K562 (cell line): Measurements from ENCODE around the gene MED13L. TPM values are rescaled to one million over a fixed set of nuclear protein-coding genes. Genes with fewer than 3 reads are reported as not detected.

Experiments used
- ATAC-seq: fragments of 200-7000 bp; cut with Tn5 transposase; 3 replicates; pipeline ENCODE4 v1.9.1; 2020; ENCODE audit warnings: moderate library complexity
- BruUV-seq: library from RNA; stranded (reverse); fragments of 400-500 nt; replicated peaks from 2 replicates; lab custom pipeline; 2021; lab: Mats Ljungman, UMichigan
- CTCF ChIA-PET: fragments of 300-600 bp; formaldehyde crosslinking; extraction: SDS; loops from one replicate; lab custom pipeline; 2021; ENCODE audit warnings: low intra/inter-chr PET ratio; lab: Yijun Ruan, JAX
- POLR2A ChIA-PET: fragments of 300-600, 350-650 bp; sonication (Branson Sonifier 250); formaldehyde crosslinking; extraction: SDS; loops from one replicate; lab custom pipeline; 2021; ENCODE audit warnings: antibody characterized with exemption, inconsistent platforms; lab: Yijun Ruan, JAX
- DNase-seq, 4 experiments: peaks; one replicate each; pipeline versions ENCODE4 v3.0.0 to v3.0.0-alpha.2; 2011 to 2018; ENCODE audit warnings: low spot score in 3 of 4, mixed read lengths in 3 of 4; ENCODE audit errors: extremely low read depth in 1 of 4
- FAIRE-seq: peaks from 2 replicates; lab custom pipeline; 2011; peaks lifted over from hg19 to GRCh38; lab: Jason Lieb, UNC
- H2AFZ ChIP-seq: 2 replicates; pipeline ENCODE4 v1.6.0; 2011; ENCODE audit warnings: low read depth, low read length, control low read depth, inconsistent platforms
- H3K27ac ChIP-seq: fragments of 200-600 bp; 3 replicates; pipeline ENCODE4 v1.8.0; 2011; ENCODE audit warnings: low read depth, mild to moderate bottlenecking, control low read depth, inconsistent platforms, low read length, moderate library complexity, mixed read lengths; ENCODE audit errors: extremely low read depth
- H3K27me3 ChIP-seq, 2 experiments: fragments of 300-600 bp in 1 of 2; 2 replicates in 1 of 2; 3 replicates in 1 of 2; pipeline versions ENCODE4 v1.6.0 to v1.8.0; 2011; ENCODE audit warnings: inconsistent platforms in 2 of 2, low read length in 2 of 2, mild to moderate bottlenecking in 1 of 2, mixed read lengths in 1 of 2, moderate library complexity in 1 of 2; ENCODE audit not compliant: control insufficient read depth in 2 of 2, insufficient read depth in 2 of 2
- H3K36me3 ChIP-seq: fragments of 300-600 bp; 3 replicates; pipeline ENCODE4 v1.8.0; 2011; ENCODE audit warnings: mild to moderate bottlenecking, low read length, inconsistent platforms; ENCODE audit not compliant: control insufficient read depth, insufficient read depth
- H3K4me1 ChIP-seq, 2 experiments: fragments of 200-600 bp in 1 of 2; replicated peaks in 1 of 2; 2 replicates in 1 of 2; 3 replicates in 1 of 2; pipeline versions ENCODE4 v1.5.1 to v1.8.0; 2011; ENCODE audit warnings: inconsistent platforms in 2 of 2, low read length in 2 of 2, mild to moderate bottlenecking in 1 of 2, mixed read lengths in 1 of 2, moderate library complexity in 1 of 2; ENCODE audit not compliant: control insufficient read depth in 2 of 2, insufficient read depth in 2 of 2
- H3K4me2 ChIP-seq: 2 replicates; pipeline ENCODE4 v1.6.1; 2011; ENCODE audit warnings: low read length, control low read depth, inconsistent platforms, mixed read lengths; ENCODE audit not compliant: insufficient read depth
- H3K4me3 ChIP-seq: fragments of 200-600 bp; sonication (generic), shearing (Covaris generic); 2 replicates; pipeline ENCODE4 v1.5.1; 2016; ENCODE audit warnings: control low read depth, inconsistent platforms
- H3K79me2 ChIP-seq: fragments of 200-600 bp; 3 replicates; pipeline ENCODE4 v1.8.0; 2011; ENCODE audit warnings: low read length, inconsistent platforms; ENCODE audit not compliant: control insufficient read depth, insufficient read depth
- H3K9ac ChIP-seq, 2 experiments: 2 replicates each; pipeline versions ENCODE4 v1.6.0 to v1.6.1; 2011; ENCODE audit warnings: low read depth in 2 of 2, low read length in 2 of 2, control low read depth in 1 of 2, inconsistent platforms in 1 of 2, mild to moderate bottlenecking in 1 of 2, mixed read lengths in 1 of 2; ENCODE audit not compliant: insufficient read depth in 1 of 2
- H3K9me1 ChIP-seq: one replicate; pipeline ENCODE4 v1.6.0; 2011; ENCODE audit warnings: inconsistent platforms, mild to moderate bottlenecking, low read length, moderate library complexity; ENCODE audit not compliant: control insufficient read depth, insufficient read depth
- H3K9me3 ChIP-seq: replicated peaks from 2 replicates; pipeline ENCODE4 v1.5.1; 2011; ENCODE audit warnings: low read depth, low read length, inconsistent platforms; ENCODE audit not compliant: control insufficient read depth, insufficient read depth
- H4K20me1 ChIP-seq: replicated peaks from 2 replicates; pipeline ENCODE4 v1.6.1; 2011; ENCODE audit warnings: low read length, inconsistent platforms, mixed read lengths; ENCODE audit not compliant: control insufficient read depth, insufficient read depth
- CBFA2T3 ChIP-seq: fragments of 450-650 bp; IDR thresholded peaks from 2 replicates; pipeline ENCODE4 v1.6.1; 2017
- DPF2 ChIP-seq: fragments of 450-650 bp; IDR thresholded peaks from 2 replicates; pipeline ENCODE4 v1.6.1; 2016
- MAFG ChIP-seq: fragments of 450-650 bp; conservative IDR thresholded peaks from 2 replicates; pipeline ENCODE4 v1.6.1; 2016; ENCODE audit warnings: missing genetic modification characterization, missing compliant biosample characterization
- TBL1XR1 ChIP-seq, 2 experiments: IDR thresholded peaks; 2 replicates each; pipeline ENCODE4 v1.6.1; 2012; ENCODE audit warnings: improper control_type of control experiment in 2 of 2, low read length in 2 of 2, mild to moderate bottlenecking in 1 of 2
- TOE1 ChIP-seq, 2 experiments: fragments of 450-650 bp in 1 of 2; sonication (generic) in 1 of 2; formaldehyde crosslinking in 1 of 2; IDR thresholded peaks; 2 replicates each; pipeline versions ENCODE4 v1.7.1 to v1.8.0; 2016 to 2022; ENCODE audit warnings: borderline replicate concordance in 2 of 2, mild to moderate bottlenecking in 2 of 2, antibody characterized with exemption in 1 of 2, inconsistent platforms in 1 of 2, low read depth in 1 of 2, missing genetic modification reagents in 1 of 2, moderate library complexity in 1 of 2
- WGBS: fragments of 100-300 bp; shearing (Covaris generic); methylation state at CpG from one replicate; pipeline ENCODE4 v1.1.6; 2016; ENCODE audit warnings: low coverage, mixed read lengths; ENCODE audit not compliant: insufficient coverage; ENCODE audit errors: missing lambda C conversion rate; 5-methylcytosine and 5-hydroxymethylcytosine counted together
- in situ Hi-C: fragments of 300-500 bp; cut with MboI; formaldehyde crosslinking; loops from 4 replicates; pipeline ENCODE4 v1.15.0; 2018; ENCODE audit warnings: inconsistent platforms, mixed read lengths
- intact Hi-C: fragments of 100-400 bp; cut with micrococcal nuclease; formaldehyde crosslinking; loops from 2 replicates; pipeline ENCODE4 v1.14.2; 2022
- polyA plus RNA-seq, 8 experiments: library from polyadenylated mRNA; depleted of rRNA in 4 of 8; stranded (reverse) in 5 of 8; unstranded in 3 of 8; fragments of >200 nt; fragmentation: Nextera tagmentation in 2 of 8; fragmentation: Illumina TruSeq in 1 of 8; extraction: Ambion mirVana in 2 of 8; extraction: Trizol in 1 of 8; gene quantifications; 2 replicates each; pipeline versions ENCODE4 v1.2.1 to v1.2.3, GENCODE V29; 2011 to 2014; ENCODE audit warnings: inconsistent platforms in 1 of 8, missing spikeins in 1 of 8
- total RNA-seq, 7 experiments: library from RNA; depleted of rRNA in 6 of 7; stranded (reverse); fragments of >200 nt in 6 of 7; fragmentation: Illumina TruSeq in 2 of 7; extraction: Trizol in 2 of 7; gene quantifications; 2 replicates each; pipeline versions ENCODE4 v1.2.1 to v1.2.3, GENCODE V29; 2011 to 2021; ENCODE audit warnings: low replicate concordance in 1 of 7
- TF ChIP-seq, protein P1 (sequence below): fragments of 200-800 bp; sonication (Bioruptor generic); IDR thresholded peaks from 2 replicates; pipeline ENCODE4 v1.6.1; 2017; ENCODE audit warnings: missing genetic modification characterization, missing compliant biosample characterization
- TF ChIP-seq, protein P2 (sequence below): fragments of 450-650 bp; formaldehyde crosslinking; IDR thresholded peaks from 2 replicates; pipeline ENCODE4 v1.4.0; 2020; ENCODE audit warnings: mild to moderate bottlenecking
- TF ChIP-seq, protein P3 (sequence below), 2 experiments: IDR thresholded peaks; 2 replicates each; pipeline ENCODE4 v1.6.1; 2011; ENCODE audit warnings: borderline replicate concordance in 1 of 2, control low read depth in 1 of 2, low read depth in 1 of 2, low read length in 1 of 2, mild to moderate bottlenecking in 1 of 2, mixed read lengths in 1 of 2, moderate library complexity in 1 of 2; ENCODE audit not compliant: insufficient read depth in 1 of 2, insufficient read length in 1 of 2, poor library complexity in 1 of 2, severe bottlenecking in 1 of 2; ENCODE audit errors: extremely low read depth in 1 of 2
- TF ChIP-seq, protein P4 (sequence below): fragments of 450-650 bp; IDR thresholded peaks from 2 replicates; pipeline ENCODE4 v1.7.1; 2018; ENCODE audit warnings: mild to moderate bottlenecking, low read depth; ENCODE audit not compliant: partially characterized antibody

Gene MED13L
- total and polyA plus RNA-seq, 9 of the 15 experiments (the other 6 are each of a cell fraction or from before 2014, with no cell fraction given): 13.4 to 90.3 (median 36.9) TPM

DNA sequence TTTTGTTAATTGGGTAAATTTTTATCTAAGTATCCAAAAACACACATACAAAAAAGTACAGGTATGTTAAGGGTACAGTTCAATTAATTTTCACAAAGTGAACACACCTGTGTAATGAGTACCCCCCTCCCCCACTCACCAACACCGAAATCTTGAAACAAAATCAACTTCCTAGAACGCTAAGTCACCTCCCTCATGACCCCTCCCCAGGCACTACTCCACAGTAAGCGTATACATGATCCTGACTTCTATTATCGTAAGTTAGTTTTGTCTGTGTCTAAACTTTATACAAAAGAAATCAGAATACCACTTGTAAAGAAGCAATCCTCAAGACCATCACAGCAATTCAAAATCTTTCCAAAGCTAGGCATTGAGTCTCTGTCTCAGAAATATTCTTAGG, 100.5 kb downstream of the MED13L start (continued):
- TF ChIP-seq MAFG (tag) (peak; percentile 60), TOE1 (IDR thresholded peaks at IDR 0.05; ENCODE audit: borderline replicate concordance) (no peak), TOE1 (CRISPR knock-in tag; IDR thresholded peaks at IDR 0.05; ENCODE audit: borderline replicate concordance, low read depth) (no peak), TBL1XR1 (IDR thresholded peaks at IDR 0.05; ENCODE audit: low read length in 2 of 2) (peak in 1 of 2 experiments; percentile 46; a peak in 2 of 4 replicates), DPF2 (peak; percentile 80), CBFA2T3 (peak; percentile 22; the same call in 1 of the 2 replicates)
- TF ChIP-seq, protein P1, sequence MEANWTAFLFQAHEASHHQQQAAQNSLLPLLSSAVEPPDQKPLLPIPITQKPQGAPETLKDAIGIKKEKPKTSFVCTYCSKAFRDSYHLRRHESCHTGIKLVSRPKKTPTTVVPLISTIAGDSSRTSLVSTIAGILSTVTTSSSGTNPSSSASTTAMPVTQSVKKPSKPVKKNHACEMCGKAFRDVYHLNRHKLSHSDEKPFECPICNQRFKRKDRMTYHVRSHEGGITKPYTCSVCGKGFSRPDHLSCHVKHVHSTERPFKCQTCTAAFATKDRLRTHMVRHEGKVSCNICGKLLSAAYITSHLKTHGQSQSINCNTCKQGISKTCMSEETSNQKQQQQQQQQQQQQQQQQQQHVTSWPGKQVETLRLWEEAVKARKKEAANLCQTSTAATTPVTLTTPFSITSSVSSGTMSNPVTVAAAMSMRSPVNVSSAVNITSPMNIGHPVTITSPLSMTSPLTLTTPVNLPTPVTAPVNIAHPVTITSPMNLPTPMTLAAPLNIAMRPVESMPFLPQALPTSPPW (CRISPR knock-in tag): peak; percentile 36; the same call in 1 of the 2 replicates

DNA sequence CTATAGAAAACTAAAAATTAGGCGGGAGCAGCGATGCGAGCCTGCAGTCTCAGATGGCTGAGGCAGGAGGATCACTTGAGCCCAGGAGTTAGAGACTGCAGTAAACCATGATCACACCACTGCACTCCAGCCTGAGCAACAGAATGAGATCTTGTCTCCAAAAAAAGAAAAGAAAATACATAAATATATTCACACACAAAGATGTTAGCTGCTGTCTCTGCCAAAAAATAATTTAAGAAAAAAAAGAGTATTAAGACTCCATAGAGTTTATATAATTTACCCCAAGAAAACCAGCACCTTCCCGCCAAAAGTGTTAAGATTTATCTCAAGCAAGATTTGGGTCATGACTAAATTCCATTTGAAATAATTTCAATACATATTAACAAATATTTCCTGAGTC, 102.6 kb downstream of the MED13L start:
- ATAC-seq: peak; percentile 54
- ChIA-PET POLR2A (interaction anchor here (1.4 to 1.5 kb wide), 2 partner anchors 12 kb away, joined by 3 to 6 read pairs; no protein-coding TSS in a partner anchor), CTCF (no interaction called here)
- Histone ChIP-seq H3K27ac (peak overlapping the region; percentile 36; the same call in 2 of the 3 replicates), H3K4me2 (peak overlapping the region; percentile 20; the same call in 1 of the 2 replicates), H3K79me2 (peaks cover 100% of the 10 kb centered on the region), H3K9me3 (no peaks in the 10 kb centered on the region), H3K36me3 (peaks cover under 1% of the 10 kb centered on the region; the same call in 1 of the 3 replicates), H2AFZ (no peak overlapping the region), H3K9ac (peak overlapping the region in 1 of 2 experiments; percentile 29; a peak in 2 of 4 replicates), H3K4me1 (peaks cover 9 to 52% of the 10 kb centered on the region in 2 experiments; a peak in 4 of 5 replicates), H4K20me1 (peaks cover 10% of the 10 kb centered on the region; the same call in 1 of the 2 replicates), H3K9me1 (no peaks in the 10 kb centered on the region), H3K4me3 (no peak overlapping the region), H3K27me3 (no peaks in the 10 kb centered on the region)
- DNase-seq: no peak
- in situ Hi-C loops: no loop called here
- no TSS peak for BruUV-seq
- TF ChIP-seq, protein P2, sequence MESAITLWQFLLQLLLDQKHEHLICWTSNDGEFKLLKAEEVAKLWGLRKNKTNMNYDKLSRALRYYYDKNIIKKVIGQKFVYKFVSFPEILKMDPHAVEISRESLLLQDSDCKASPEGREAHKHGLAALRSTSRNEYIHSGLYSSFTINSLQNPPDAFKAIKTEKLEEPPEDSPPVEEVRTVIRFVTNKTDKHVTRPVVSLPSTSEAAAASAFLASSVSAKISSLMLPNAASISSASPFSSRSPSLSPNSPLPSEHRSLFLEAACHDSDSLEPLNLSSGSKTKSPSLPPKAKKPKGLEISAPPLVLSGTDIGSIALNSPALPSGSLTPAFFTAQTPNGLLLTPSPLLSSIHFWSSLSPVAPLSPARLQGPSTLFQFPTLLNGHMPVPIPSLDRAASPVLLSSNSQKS (CRISPR knock-in tag): no peak
- TF ChIP-seq, protein P3, sequence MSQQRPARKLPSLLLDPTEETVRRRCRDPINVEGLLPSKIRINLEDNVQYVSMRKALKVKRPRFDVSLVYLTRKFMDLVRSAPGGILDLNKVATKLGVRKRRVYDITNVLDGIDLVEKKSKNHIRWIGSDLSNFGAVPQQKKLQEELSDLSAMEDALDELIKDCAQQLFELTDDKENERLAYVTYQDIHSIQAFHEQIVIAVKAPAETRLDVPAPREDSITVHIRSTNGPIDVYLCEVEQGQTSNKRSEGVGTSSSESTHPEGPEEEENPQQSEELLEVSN (IDR thresholded peaks at IDR 0.05; ENCODE audit: borderline replicate concordance in 1 of 2, extremely low read depth in 1 of 2, insufficient read depth in 1 of 2, insufficient read length in 1 of 2, low read depth in 1 of 2, low read length in 1 of 2, poor library complexity in 1 of 2, severe bottlenecking in 1 of 2): peak in 1 of 2 experiments; percentile 63
- TF ChIP-seq, protein P4, sequence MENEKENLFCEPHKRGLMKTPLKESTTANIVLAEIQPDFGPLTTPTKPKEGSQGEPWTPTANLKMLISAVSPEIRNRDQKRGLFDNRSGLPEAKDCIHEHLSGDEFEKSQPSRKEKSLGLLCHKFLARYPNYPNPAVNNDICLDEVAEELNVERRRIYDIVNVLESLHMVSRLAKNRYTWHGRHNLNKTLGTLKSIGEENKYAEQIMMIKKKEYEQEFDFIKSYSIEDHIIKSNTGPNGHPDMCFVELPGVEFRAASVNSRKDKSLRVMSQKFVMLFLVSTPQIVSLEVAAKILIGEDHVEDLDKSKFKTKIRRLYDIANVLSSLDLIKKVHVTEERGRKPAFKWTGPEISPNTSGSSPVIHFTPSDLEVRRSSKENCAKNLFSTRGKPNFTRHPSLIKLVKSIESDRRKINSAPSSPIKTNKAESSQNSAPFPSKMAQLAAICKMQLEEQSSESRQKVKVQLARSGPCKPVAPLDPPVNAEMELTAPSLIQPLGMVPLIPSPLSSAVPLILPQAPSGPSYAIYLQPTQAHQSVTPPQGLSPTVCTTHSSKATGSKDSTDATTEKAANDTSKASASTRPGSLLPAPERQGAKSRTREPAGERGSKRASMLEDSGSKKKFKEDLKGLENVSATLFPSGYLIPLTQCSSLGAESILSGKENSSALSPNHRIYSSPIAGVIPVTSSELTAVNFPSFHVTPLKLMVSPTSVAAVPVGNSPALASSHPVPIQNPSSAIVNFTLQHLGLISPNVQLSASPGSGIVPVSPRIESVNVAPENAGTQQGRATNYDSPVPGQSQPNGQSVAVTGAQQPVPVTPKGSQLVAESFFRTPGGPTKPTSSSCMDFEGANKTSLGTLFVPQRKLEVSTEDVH: peak; percentile 61
- intact Hi-C loops: no loop called here
- FAIRE-seq: no peak
- WGBS: 20% methylated on average over 4 of the region's 4 CpGs
